GM18870 (cell line): Measurements from ENCODE around the gene LEFTY1.
"Not testable (repeated sequence)": the region's sequence is repeated elsewhere in the genome, so short reads cannot be mapped to it uniquely, and the experiment has no call there.

ENCODE experiments used
- ATAC-seq: cut with Tn5 transposase; IDR thresholded peaks from one replicate; pipeline ENCODE4 v1.9.1; 2021; ENCODE audit warnings: moderate library complexity; ENCODE audit not compliant: unreplicated experiment

Gene LEFTY1, protein sequence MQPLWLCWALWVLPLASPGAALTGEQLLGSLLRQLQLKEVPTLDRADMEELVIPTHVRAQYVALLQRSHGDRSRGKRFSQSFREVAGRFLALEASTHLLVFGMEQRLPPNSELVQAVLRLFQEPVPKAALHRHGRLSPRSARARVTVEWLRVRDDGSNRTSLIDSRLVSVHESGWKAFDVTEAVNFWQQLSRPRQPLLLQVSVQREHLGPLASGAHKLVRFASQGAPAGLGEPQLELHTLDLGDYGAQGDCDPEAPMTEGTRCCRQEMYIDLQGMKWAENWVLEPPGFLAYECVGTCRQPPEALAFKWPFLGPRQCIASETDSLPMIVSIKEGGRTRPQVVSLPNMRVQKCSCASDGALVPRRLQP

DNA sequence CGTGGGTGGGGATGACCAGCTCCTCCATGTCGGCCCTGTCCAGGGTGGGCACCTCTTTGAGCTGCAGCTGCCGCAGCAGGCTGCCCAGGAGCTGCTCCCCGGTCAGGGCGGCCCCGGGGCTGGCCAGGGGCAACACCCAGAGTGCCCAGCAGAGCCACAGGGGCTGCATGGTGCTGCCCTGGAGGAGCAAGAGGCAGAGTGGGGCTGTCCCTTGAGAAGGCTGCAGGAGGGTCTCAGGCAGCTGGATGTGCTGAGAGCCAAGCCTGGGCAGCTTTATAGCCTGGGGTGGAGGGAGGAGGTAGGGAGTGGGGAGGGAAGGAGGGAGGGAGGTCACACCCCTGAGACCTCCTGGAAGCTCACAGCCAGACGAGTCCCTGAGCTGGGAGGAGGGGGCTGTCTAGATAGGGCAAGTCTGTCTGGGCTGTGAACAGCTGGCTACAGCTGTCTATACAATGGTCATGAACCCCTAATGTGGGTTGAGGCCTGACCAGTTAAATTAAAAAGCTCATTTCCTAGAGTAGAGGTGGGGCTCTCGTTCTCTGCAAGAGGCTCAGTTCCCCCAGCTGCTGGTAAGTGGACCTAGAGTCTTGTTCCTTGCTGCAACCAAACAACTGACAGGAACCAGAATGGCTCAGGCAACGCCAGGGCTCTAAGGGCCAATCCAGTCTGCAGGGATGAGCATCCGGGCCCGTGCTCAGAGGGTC is at the start of gene LEFTY1:
Gene LEFTY1 (minus strand): TSS at position 249 of the 704 bp plus-strand sequence. CDS start 80 bp downstream, at position 169.
- ATAC-seq = no peak

DNA sequence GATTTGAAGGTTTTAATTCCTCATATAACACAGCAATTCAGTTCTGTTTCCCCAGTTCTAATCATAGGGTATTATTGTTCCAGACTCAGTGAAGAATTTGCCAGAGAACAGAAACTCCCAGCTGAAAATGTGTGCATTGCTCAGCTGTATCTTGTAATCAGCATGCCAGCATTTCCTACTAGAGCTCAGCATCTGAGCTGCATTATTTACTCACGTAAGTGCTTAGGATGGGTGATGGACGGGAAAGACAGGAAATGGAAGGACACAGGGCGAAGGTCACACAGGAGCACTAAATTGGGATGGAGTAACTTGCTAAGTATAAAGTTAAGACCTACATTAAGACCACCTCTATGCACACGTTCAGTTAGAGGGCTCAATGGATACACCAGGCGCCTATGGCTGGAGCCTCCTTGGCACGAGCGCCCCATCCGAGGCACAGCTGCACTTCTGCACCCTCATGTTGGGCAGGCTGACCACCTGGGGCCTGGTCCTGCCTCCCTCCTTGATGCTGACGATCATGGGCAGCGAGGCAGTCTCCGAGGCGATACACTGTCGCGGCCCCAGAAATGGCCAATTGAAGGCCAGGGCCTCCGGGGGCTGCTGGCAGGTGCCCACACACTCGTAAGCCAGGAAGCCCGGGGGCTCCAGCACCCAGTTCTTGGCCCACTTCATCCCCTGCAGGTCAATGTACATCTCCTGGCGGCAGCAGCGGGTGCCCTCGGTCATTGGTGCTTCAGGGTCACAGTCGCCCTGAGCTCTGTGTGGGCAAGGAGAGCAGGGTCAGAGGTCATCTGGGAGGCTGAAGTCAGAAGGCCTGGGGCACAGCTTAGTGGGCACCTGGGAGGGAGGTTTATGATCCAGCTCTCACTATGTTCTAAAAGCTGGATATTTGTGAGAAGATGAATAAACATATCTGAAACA is 48.4 kb upstream of the LEFTY1 start:
- ATAC-seq = no peak

DNA sequence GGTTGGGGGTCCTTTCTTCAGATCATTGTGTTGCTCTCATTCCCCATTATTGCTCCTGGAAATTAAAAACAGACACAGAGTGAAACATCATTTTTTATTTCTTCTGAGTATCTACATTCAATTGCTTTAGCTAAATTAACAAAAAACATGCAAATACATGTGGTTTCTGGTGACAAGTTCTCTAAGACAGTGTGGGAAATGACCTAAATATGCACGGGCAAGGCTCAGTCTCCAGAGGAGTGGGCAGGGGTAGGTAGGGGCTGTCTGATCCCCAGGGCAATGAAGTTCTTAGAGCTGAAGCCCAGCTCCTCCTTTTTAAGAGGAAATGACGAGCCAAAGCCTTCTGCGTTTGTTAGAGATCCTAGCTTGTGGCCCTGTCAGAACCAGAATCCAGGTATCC is 47.6 kb upstream of the LEFTY1 start:
- ATAC-seq = no peak

- not testable (repeated sequence) for ATAC-seq
Measured at GRCh38 chr1:225936086-225936485, 47.1 kb upstream of the LEFTY1 start.

- ATAC-seq = no peak
Measured at GRCh38 chr1:225934711-225935110, 45.8 kb upstream of the LEFTY1 start.

- no peak for ATAC-seq
Measured at GRCh38 chr1:225933072-225933471, 44.1 kb upstream of the LEFTY1 start.

DNA sequence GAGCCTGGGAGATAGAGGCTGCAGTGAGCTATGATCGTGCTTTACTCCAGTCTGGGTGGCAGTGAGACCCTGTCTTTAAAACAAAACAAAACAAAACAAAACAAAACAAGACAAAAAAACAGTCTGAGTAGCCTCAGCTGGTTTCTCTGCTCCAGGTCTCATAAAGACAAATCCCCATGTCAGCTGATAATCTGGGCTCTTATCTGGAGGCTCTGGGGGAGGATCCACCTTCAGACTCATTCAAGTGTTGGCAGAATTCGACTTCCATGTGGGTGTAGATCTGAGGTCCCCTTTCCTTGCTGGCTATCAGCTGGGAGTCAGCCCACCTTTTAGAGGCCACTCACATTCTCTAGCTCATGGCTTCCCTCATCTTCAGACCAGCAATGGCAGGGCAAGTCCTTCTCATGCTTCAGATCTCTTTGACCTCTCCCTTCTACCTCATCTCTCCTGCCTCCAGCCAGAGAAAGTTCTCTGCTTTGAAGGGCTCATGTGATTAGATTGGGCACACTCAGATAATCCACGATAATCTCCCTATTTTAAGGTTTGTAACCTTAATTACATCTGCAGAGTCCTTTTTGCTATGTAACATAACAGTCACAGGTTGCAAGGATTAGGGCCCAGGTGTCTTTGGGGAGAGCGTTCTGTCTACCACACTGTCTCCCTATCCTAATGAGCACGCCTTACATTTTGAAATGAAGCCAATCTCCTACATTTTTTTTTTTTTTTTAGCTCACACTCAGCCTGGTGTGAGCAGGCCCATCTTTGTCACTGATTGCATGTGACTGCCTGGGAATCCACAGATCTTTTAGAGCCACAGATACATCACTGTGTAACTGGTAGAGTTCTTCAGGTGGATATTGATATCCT is 42.6 kb upstream of the LEFTY1 start:
- no peak for ATAC-seq

GRCh38 chr1:225930566-225930965 is 41.6 kb upstream of the LEFTY1 start:
- no peak for ATAC-seq

DNA sequence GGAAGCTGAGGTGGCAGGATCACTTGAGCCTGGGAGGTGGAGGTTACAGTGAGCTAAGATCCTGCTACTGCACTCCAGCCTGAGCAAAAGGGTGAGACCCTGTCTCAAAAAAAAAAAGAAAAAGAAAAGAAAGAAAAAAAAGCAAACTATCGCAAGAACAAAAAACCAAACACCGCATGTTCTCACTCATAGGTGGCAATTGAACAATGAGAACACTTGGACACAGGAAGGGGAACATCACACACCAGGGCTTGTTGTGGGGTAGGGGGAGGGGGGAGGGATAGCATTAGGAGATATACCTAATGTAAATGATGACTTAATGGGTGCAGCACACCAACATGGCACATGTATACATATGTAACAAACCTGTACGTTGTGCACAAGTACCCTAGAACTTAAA is 40.5 kb upstream of the LEFTY1 start:
- not testable (repeated sequence) for ATAC-seq

GRCh38 chr1:225928186-225929175 is 39.5 kb upstream of the LEFTY1 start:
- ATAC-seq = no peak

DNA sequence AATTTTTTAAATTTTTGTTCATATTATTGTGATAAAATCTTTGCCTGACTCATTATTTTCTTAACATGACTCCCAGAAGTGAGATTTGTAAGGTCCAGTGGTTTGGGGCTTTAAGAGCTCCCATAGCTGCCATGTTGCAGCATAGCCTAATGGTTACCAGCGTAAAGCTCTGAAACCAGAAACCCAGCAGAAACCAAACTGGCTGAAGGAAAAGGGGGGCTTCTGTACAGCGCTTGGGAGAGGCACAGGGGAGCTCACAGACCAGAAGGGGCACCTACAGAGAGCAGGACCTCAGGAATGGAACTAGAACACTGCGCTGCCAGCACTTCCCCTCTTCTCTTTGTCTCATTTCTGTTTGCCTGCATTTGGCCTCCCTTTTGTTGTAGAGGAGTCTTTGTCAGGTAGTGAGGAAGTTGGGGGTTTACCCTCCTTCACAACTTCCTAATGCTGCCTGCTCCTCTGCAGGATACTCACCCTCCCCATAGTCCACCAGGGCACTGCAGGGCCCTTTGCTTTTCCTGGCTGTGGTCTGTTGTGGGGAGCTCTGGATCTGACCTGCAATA is 37.7 kb upstream of the LEFTY1 start:
- ATAC-seq = no peak

DNA sequence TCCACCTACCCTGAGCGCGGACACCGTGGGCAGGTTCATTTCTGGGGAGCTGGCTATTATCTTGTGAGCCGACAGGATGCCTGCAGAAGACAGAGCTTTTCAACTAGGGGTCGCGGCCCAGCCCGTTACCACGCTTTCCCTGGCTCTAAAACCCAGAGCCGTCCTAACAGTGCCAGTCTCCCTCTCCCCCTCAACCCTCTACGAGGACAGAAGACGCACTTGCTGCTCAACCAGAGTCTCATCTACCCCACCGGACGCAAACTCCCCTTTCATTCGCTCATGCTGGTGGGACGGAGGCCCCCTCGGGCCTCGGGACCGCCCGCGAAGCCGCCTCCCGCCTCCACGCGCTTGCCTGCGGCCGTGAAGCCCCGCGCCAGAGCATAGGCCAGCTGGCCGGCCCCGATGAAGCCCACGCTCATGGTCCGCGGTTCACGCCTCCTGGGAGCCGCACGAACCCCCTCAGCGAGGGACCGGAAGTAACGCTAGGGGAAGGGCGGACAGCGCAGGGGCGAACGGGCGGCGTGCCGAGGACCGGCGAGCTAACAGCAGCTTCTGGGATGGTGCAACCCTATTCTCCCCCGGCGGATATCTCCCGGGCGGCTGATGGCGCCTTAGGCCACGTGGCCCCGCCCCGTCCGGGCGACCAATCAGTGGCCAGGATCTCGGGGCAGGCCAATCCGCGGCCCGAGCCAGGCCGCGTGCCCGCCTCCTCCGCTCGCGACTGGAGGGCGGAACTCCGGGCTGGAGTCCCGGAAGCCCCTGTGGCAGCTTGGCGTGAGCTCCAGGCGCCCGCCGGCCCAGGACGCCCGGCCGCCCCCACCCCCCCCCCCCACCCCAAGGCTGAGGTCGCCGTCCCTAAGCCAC is 35.0 kb upstream of the LEFTY1 start, which contains the start of gene PYCR2:
Gene PYCR2 (minus strand): TSS at position 559 of the 864 bp plus-strand sequence. CDS start 140 bp downstream, at position 419.
- peak; percentile 93 for ATAC-seq

DNA sequence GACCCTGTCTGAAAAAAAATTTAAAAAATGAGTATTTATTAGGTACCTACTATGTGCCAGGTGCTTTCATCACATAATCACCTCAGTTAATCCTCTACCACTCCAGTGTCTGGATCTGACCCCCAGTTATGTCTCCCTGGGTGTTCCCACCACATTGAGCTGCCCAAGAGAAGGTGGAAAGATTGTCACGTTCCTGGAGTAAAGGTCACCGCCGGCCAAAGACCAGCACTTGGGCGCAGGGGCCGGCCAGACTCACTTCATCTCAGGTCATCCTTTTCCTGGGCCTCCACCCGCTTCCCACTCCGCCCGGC is 34.4 kb upstream of the LEFTY1 start:
- ATAC-seq = no peak

DNA sequence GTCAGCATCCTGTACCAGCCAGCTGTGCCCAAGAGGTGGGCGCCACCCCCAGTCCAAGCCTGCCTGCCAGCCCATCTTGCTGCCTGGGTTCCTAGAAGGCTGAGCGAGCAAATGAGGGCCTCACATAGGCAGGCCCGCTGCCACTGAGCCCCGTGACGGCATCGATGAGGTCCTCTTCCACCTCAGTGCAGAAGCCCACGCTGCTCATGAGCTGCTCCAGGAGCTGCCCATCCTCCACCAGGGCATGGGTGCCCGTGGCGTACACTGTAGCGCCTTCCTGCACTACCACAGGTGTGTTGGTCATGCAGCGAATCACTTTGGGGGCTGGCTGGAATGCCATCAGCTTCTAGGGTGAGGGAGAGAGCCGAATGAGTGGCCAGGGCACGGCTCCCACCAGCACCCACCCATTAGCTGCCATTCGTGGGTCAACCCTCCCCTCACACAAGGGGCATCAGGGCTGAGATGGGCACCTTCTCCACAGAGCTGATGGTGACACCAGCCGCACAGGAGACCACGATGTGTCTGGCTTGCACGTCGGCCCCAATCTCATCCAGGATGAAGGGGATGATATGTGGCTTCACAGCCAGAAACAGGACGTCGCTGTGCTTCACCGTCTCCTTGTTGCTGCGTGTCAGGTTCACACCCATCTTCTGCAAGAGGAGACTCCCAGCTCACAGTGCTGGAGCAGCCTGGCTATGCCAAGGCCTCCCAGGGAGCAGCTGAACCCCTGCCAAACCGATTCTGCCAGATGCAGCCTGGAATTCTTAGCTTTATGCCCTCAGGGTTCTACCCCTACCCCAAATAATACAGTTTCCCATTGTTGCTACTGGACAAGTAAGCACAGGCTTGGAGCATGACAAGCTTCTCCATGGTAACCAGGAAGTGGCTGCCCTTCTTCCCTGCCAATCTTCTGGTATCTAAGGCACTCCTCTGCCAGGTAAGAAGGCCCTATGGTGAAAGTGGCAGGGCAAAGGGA is 33.1 kb upstream of the LEFTY1 start:
- ATAC-seq = no peak

GRCh38 chr1:225919906-225920305 is 31.0 kb upstream of the LEFTY1 start:
- ATAC-seq = no peak

DNA sequence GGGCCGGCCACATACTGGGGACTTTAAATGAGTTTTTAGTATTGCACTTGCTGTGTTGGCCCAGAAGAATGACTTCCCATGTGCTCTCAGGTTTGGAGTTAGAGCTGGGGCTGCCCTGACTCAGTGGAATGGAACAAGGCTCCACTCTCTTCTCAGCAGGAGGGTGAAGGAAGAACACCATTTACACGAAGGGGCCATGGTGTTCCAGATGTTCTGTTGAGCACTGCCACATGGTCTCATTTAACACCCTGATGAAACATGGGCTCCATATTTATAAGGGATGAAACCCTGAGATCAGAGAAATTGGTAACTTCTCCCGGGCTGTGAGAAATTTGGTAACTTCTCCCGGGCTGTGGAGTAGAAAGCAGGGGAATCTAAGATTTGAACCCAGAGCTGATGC is 29.3 kb upstream of the LEFTY1 start:
- no peak for ATAC-seq

DNA sequence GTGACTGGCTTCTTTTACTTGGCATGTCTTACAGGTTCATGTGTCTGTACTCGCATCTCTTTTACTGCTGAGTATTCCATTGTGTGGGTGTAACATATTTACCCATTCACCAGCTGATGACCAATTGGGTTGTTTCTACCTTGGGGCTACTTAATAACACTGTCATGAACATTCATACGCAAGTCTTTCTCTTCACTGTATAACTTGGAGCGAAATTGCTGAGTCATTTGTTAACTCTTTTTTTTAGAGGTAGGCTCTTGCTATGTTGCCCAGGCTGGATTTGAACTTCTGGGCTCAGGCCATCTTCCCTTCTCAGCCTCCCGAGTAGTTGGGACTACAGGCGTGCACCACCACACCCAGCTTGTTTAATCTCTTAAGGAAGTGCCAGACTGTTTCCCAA is 28.6 kb upstream of the LEFTY1 start:
- no peak for ATAC-seq
